ENCODE results near the gene PTPRN2. TPM values are rescaled to one million over a fixed set of nuclear protein-coding genes. Genes with fewer than 3 reads are reported as not detected.
"Not testable (repeated sequence)": the region's sequence is repeated elsewhere in the genome, so short reads cannot be mapped to it uniquely, and the experiment has no call there.

The PTPRN2 gene
- total RNA-seq, 3 donors from 2014 or later = 0.43 to 0.66 (median 0.63) TPM

- Mint-ChIP-seq H3K4me3 (no peak overlapping the region), H3K36me3 (ENCODE audit: insufficient read depth) (no peaks in the 10 kb centered on the region), H3K9me3 (peaks cover 8% of the 10 kb centered on the region), H3K27me3 (ENCODE audit: low read depth) (peaks cover 5% of the 10 kb centered on the region), H3K4me1 (ENCODE audit: low read depth) (no peaks in the 10 kb centered on the region)
- no peak for ATAC-seq
- DNase-seq = no peak
These were observed 271.1 kb downstream of the PTPRN2 start for GRCh38 chr7:158316466-158317031.

GRCh38 chr7:158315881-158316280, 271.7 kb downstream of the PTPRN2 start:
- ATAC-seq = no peak
- H3K27me3 Mint-ChIP-seq (ENCODE audit: low read depth) = peaks cover 3% of the 10 kb centered on the region
- H3K36me3 Mint-ChIP-seq (ENCODE audit: insufficient read depth) = no peaks in the 10 kb centered on the region
- peaks cover 8% of the 10 kb centered on the region for H3K9me3 Mint-ChIP-seq
- no peak overlapping the region for H3K4me3 Mint-ChIP-seq
- H3K4me1 Mint-ChIP-seq (ENCODE audit: low read depth) = no peaks in the 10 kb centered on the region
- no peak for DNase-seq

GRCh38 chr7:158315326-158315725, 272.3 kb downstream of the PTPRN2 start:
- Mint-ChIP-seq H3K27me3 (ENCODE audit: low read depth) (peaks cover 2% of the 10 kb centered on the region), H3K4me3 (no peak overlapping the region), H3K36me3 (ENCODE audit: insufficient read depth) (no peaks in the 10 kb centered on the region), H3K4me1 (ENCODE audit: low read depth) (no peaks in the 10 kb centered on the region), H3K9me3 (peaks cover 8% of the 10 kb centered on the region)
- DNase-seq (no peak), ATAC-seq (no peak)

- Mint-ChIP-seq H3K4me3 (no peak overlapping the region), H3K9me3 (peaks cover 10% of the 10 kb centered on the region), H3K36me3 (ENCODE audit: insufficient read depth) (no peaks in the 10 kb centered on the region), H3K4me1 (ENCODE audit: low read depth) (no peaks in the 10 kb centered on the region), H3K27me3 (ENCODE audit: low read depth) (peaks cover 2% of the 10 kb centered on the region)
- no peak for DNase-seq
- no peak for ATAC-seq
These were observed 273.2 kb downstream of the PTPRN2 start for GRCh38 chr7:158314394-158314793.

- Mint-ChIP-seq H3K4me3 (no peak overlapping the region), H3K36me3 (ENCODE audit: insufficient read depth) (no peaks in the 10 kb centered on the region)
These were observed 273.7 kb downstream of the PTPRN2 start for GRCh38 chr7:158313931-158314330.

GRCh38 chr7:158312789-158313188, 274.8 kb downstream of the PTPRN2 start:
- no peaks in the 10 kb centered on the region for H3K4me1 Mint-ChIP-seq (ENCODE audit: low read depth)
- H3K36me3 Mint-ChIP-seq (ENCODE audit: insufficient read depth) = no peaks in the 10 kb centered on the region
- H3K4me3 Mint-ChIP-seq = no peak overlapping the region
- H3K9me3 Mint-ChIP-seq = peaks cover 20% of the 10 kb centered on the region
- no peak for ATAC-seq
- peaks cover 2% of the 10 kb centered on the region for H3K27me3 Mint-ChIP-seq (ENCODE audit: low read depth)
- no peak for DNase-seq

More at GRCh38 chr7:158313931-158314330, 273.7 kb downstream of the PTPRN2 start:
- DNase-seq (no peak), ATAC-seq (no peak)
- Mint-ChIP-seq H3K9me3 (peaks cover 14% of the 10 kb centered on the region), H3K4me1 (ENCODE audit: low read depth) (no peaks in the 10 kb centered on the region), H3K27me3 (ENCODE audit: low read depth) (peaks cover 2% of the 10 kb centered on the region)

GRCh38 chr7:158311791-158312190, 275.8 kb downstream of the PTPRN2 start:
- no peaks in the 10 kb centered on the region for H3K27me3 Mint-ChIP-seq (ENCODE audit: low read depth)
- H3K4me3 Mint-ChIP-seq = no peak overlapping the region
- H3K36me3 Mint-ChIP-seq (ENCODE audit: insufficient read depth) = no peaks in the 10 kb centered on the region
- ATAC-seq (no peak), DNase-seq (no peak)
- H3K9me3 Mint-ChIP-seq = peaks cover 25% of the 10 kb centered on the region
- no peaks in the 10 kb centered on the region for H3K4me1 Mint-ChIP-seq (ENCODE audit: low read depth)

- H3K4me3 Mint-ChIP-seq = no peak overlapping the region
- DNase-seq (no peak), ATAC-seq (no peak)
- H3K36me3 Mint-ChIP-seq (ENCODE audit: insufficient read depth) = no peaks in the 10 kb centered on the region
- no peaks in the 10 kb centered on the region for H3K27me3 Mint-ChIP-seq (ENCODE audit: low read depth)
- no peaks in the 10 kb centered on the region for H3K4me1 Mint-ChIP-seq (ENCODE audit: low read depth)
- H3K9me3 Mint-ChIP-seq = peaks cover 30% of the 10 kb centered on the region
These were observed 276.5 kb downstream of the PTPRN2 start for GRCh38 chr7:158310924-158311666.

- ATAC-seq (no peak), DNase-seq (no peak)
- Mint-ChIP-seq H3K4me1 (ENCODE audit: low read depth) (no peaks in the 10 kb centered on the region), H3K9me3 (peaks cover 31% of the 10 kb centered on the region), H3K4me3 (no peak overlapping the region), H3K27me3 (ENCODE audit: low read depth) (no peaks in the 10 kb centered on the region), H3K36me3 (ENCODE audit: insufficient read depth) (no peaks in the 10 kb centered on the region)
These were observed 277.5 kb downstream of the PTPRN2 start for GRCh38 chr7:158309868-158310763.

- peaks cover 35% of the 10 kb centered on the region for H3K9me3 Mint-ChIP-seq
- H3K27me3 Mint-ChIP-seq (ENCODE audit: low read depth) = no peaks in the 10 kb centered on the region
- H3K4me1 Mint-ChIP-seq (ENCODE audit: low read depth) = no peaks in the 10 kb centered on the region
- no peaks in the 10 kb centered on the region for H3K36me3 Mint-ChIP-seq (ENCODE audit: insufficient read depth)
- H3K4me3 Mint-ChIP-seq = no peak overlapping the region
- no peak for ATAC-seq
- DNase-seq = no peak
These were observed 279.6 kb downstream of the PTPRN2 start for GRCh38 chr7:158308001-158308400.

GRCh38 chr7:158304072-158304471, 283.6 kb downstream of the PTPRN2 start:
- peaks cover 22% of the 10 kb centered on the region for H3K9me3 Mint-ChIP-seq
- DNase-seq; H3K27me3 Mint-ChIP-seq (ENCODE audit: low read depth); H3K36me3 Mint-ChIP-seq (ENCODE audit: insufficient read depth); H3K4me3 Mint-ChIP-seq; ATAC-seq; H3K4me1 Mint-ChIP-seq (ENCODE audit: low read depth): not testable (repeated sequence)

- DNase-seq (no peak), ATAC-seq (no peak)
- Mint-ChIP-seq H3K27me3 (ENCODE audit: low read depth) (peaks cover 9% of the 10 kb centered on the region), H3K9me3 (peaks cover 18% of the 10 kb centered on the region), H3K36me3 (ENCODE audit: insufficient read depth) (no peaks in the 10 kb centered on the region), H3K4me1 (ENCODE audit: low read depth) (no peaks in the 10 kb centered on the region), H3K4me3 (no peak overlapping the region)
These were observed 284.5 kb downstream of the PTPRN2 start for GRCh38 chr7:158303121-158303520.

- no peaks in the 10 kb centered on the region for H3K4me1 Mint-ChIP-seq (ENCODE audit: low read depth)
- ATAC-seq (no peak), DNase-seq (no peak)
- no peaks in the 10 kb centered on the region for H3K36me3 Mint-ChIP-seq (ENCODE audit: insufficient read depth)
- H3K4me3 Mint-ChIP-seq = no peak overlapping the region
- H3K27me3 Mint-ChIP-seq (ENCODE audit: low read depth) = peaks cover 9% of the 10 kb centered on the region
- peaks cover 12% of the 10 kb centered on the region for H3K9me3 Mint-ChIP-seq
These were observed 285.2 kb downstream of the PTPRN2 start for GRCh38 chr7:158302274-158303070.

- no peaks in the 10 kb centered on the region for H3K36me3 Mint-ChIP-seq (ENCODE audit: insufficient read depth)
- peaks cover 9% of the 10 kb centered on the region for H3K27me3 Mint-ChIP-seq (ENCODE audit: low read depth)
- no peaks in the 10 kb centered on the region for H3K4me1 Mint-ChIP-seq (ENCODE audit: low read depth)
- no peak for DNase-seq
- H3K4me3 Mint-ChIP-seq = no peak overlapping the region
- H3K9me3 Mint-ChIP-seq = peaks cover 6% of the 10 kb centered on the region
- ATAC-seq = no peak
These were observed 286.4 kb downstream of the PTPRN2 start for GRCh38 chr7:158301207-158301606.

Data from activated T-cell treated with anti-CD3 and anti-CD28 coated beads, Interleukin-2, amount 50 U/mL, for 4 hours (primary cell).